Mammary epithelial cell (primary cell): ENCODE measurements around the gene NHLRC1.

ENCODE experiments used
- EZH2 ChIP-seq: IDR thresholded peaks from 2 replicates; pipeline ENCODE4 v1.6.1; 2012; ENCODE audit warnings: low read length, inconsistent platforms, borderline replicate concordance
- TF ChIP-seq, protein P1 (sequence below), 2 donors: IDR thresholded peaks in 1 of 2; conservative IDR thresholded peaks in 1 of 2; 2 replicates each; pipeline ENCODE4 v1.5.1; 2011 to 2012; ENCODE audit warnings: inconsistent platforms in 2 of 2, low read length in 2 of 2, mild to moderate bottlenecking in 2 of 2, control low read depth in 1 of 2, low read depth in 1 of 2; ENCODE audit not compliant: insufficient read depth in 1 of 2; ENCODE audit errors: extremely low read depth in 1 of 2

DNA sequence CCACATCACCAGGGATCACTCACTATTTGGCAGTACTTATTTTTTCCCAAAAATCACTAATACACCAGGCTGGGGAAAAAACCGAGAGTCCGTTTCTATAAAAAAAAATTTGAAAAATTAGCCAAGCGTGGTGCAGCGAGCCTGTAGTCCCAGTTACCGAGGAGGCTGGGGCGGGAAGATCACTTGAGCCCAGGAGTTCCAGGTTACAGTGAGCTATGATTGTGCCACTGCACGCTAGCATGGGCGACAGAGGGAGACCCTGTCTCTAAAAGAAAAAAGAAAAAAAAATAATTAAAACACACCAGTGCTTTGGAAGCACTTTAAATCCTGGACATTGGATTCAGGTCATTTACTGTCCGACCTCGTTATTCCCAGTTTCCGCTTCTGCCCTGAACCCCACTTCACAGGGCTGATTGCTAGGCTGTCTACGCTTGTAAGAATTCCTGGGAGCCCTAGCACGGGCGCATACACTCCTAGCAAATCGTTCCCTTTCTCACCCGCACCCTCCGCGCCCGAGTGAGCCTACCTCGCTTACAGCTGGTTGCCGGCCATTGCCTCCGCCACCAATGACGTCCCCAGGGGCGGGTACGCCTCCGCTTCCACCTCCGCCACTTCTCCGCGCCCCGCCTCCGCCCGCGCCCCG lies 32.2 kb upstream of the NHLRC1 start, which contains the start of gene TPMT:
- TF ChIP-seq, protein P1, sequence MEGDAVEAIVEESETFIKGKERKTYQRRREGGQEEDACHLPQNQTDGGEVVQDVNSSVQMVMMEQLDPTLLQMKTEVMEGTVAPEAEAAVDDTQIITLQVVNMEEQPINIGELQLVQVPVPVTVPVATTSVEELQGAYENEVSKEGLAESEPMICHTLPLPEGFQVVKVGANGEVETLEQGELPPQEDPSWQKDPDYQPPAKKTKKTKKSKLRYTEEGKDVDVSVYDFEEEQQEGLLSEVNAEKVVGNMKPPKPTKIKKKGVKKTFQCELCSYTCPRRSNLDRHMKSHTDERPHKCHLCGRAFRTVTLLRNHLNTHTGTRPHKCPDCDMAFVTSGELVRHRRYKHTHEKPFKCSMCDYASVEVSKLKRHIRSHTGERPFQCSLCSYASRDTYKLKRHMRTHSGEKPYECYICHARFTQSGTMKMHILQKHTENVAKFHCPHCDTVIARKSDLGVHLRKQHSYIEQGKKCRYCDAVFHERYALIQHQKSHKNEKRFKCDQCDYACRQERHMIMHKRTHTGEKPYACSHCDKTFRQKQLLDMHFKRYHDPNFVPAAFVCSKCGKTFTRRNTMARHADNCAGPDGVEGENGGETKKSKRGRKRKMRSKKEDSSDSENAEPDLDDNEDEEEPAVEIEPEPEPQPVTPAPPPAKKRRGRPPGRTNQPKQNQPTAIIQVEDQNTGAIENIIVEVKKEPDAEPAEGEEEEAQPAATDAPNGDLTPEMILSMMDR (conservative IDR thresholded peaks at IDR 0.05 in 1 of 2, IDR thresholded peaks at IDR 0.05 in 1 of 2; ENCODE audit: extremely low read depth in 1 of 2, insufficient read depth in 1 of 2, low read depth in 1 of 2, low read length in 2 of 2): no peak
- no peak for TF ChIP-seq EZH2
